ENCODE results near the gene FSD1. TPM values are rescaled to one million over a fixed set of nuclear protein-coding genes. Genes with fewer than 3 reads are reported as not detected.

Gene FSD1
- total and polyA plus RNA-seq, 4 donors = 0.31 to 1.1 (median 0.48) TPM

DNA sequence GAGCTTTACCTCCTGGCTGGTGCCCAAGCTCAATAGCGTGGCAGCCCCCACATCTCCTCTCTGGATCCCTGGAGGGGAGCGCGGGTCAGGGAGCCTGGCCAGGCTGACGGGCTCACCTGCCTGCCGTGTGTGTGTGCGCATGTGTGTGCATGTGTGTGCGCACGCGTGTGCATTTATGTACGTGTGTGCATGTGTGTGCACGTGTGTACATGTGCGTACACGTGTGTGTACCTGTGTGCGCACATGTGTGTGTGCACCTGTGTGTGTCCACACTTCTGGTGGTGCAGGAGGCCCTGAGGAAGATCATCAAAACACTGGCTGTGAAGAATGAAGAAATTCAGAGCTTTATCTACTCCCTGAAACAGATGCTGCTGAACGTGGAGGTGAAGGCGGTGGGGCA is 1.3 kb downstream of the FSD1 start:
- WGBS, 2 donors = 86 to 90% methylated on average over 16 of the region's 16 CpGs

DNA sequence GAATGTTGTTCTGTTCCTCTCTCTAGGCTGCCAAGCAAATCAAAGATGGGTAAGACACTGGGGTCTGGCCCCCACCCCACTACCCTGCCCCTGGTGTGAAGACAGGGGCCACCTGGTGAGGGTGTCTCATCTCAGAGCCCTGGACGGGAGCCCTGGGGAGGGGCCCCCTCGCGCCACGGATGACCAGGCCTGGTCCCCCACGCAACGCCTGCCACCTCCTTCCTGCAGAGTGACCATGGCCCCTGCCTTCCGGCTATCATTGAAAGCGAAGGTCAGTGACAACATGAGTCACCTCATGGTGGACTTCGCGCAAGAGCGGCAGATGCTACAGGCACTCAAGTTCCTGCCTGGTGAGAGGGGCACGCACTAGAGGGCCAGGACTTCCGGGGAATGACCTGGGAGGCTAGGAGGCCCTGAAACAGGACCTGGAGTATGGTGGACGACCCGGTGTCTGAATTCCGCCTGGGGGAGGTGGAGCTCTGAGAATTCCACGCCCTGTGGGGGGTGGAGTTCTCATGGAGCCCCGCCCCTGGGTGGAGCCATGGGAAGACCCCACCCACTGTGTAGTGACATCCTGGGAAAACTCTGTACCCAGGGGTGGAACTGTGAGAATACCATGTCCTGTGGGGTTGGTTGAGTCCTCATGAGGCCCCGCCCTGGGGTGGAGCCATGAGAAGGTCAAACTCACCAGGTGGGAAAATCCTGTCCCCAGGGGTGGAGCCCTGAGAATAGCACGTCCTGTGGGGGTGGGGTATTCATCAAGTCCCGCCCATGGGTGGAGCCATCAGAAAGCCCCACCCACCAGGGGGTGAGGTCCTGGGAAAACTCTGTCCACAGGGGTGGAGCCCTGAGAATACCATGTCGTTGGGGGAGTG is 6.1 kb downstream of the FSD1 start:
- ATAC-seq (ENCODE audit: insufficient read depth, low FRiP score) = no peak
- DNase-seq = no peak

More for the DNA sequence above, 1.3 kb downstream of the FSD1 start:
- H3K4me1 ChIP-seq (ENCODE audit: control insufficient read depth in 5 of 5, insufficient read depth in 5 of 5, low read length in 5 of 5) = no peaks in the 10 kb centered on the region
- no peak for ATAC-seq (ENCODE audit: insufficient read depth, low FRiP score)
- H3K9ac ChIP-seq (ENCODE audit: insufficient read depth in 1 of 2, low read length in 2 of 2) = no peak overlapping the region
- TF ChIP-seq, protein P1, sequence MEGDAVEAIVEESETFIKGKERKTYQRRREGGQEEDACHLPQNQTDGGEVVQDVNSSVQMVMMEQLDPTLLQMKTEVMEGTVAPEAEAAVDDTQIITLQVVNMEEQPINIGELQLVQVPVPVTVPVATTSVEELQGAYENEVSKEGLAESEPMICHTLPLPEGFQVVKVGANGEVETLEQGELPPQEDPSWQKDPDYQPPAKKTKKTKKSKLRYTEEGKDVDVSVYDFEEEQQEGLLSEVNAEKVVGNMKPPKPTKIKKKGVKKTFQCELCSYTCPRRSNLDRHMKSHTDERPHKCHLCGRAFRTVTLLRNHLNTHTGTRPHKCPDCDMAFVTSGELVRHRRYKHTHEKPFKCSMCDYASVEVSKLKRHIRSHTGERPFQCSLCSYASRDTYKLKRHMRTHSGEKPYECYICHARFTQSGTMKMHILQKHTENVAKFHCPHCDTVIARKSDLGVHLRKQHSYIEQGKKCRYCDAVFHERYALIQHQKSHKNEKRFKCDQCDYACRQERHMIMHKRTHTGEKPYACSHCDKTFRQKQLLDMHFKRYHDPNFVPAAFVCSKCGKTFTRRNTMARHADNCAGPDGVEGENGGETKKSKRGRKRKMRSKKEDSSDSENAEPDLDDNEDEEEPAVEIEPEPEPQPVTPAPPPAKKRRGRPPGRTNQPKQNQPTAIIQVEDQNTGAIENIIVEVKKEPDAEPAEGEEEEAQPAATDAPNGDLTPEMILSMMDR (IDR thresholded peaks at IDR 0.05; ENCODE audit: control extremely low read depth, extremely low read depth) = no peak
- peaks cover 0 to 1% (median 0%) of the 10 kb centered on the region in 4 donors for H3K9me3 ChIP-seq (ENCODE audit: control insufficient read depth in 4 of 4, insufficient read depth in 3 of 4, low read length in 3 of 4)
- H3K4me3 ChIP-seq = no peak overlapping the region
- H3K27me3 ChIP-seq (ENCODE audit: control insufficient read depth in 3 of 3, insufficient read depth in 3 of 3, low read length in 2 of 3) = no peaks in the 10 kb centered on the region
- DNase-seq = no peak
- H3K36me3 ChIP-seq (ENCODE audit: control insufficient read depth in 4 of 4, insufficient read depth in 4 of 4, low read length in 4 of 4) = no peaks in the 10 kb centered on the region
- H3K27ac ChIP-seq (ENCODE audit: low read depth in 1 of 2, low read length in 1 of 2) = no peak overlapping the region

DNA sequence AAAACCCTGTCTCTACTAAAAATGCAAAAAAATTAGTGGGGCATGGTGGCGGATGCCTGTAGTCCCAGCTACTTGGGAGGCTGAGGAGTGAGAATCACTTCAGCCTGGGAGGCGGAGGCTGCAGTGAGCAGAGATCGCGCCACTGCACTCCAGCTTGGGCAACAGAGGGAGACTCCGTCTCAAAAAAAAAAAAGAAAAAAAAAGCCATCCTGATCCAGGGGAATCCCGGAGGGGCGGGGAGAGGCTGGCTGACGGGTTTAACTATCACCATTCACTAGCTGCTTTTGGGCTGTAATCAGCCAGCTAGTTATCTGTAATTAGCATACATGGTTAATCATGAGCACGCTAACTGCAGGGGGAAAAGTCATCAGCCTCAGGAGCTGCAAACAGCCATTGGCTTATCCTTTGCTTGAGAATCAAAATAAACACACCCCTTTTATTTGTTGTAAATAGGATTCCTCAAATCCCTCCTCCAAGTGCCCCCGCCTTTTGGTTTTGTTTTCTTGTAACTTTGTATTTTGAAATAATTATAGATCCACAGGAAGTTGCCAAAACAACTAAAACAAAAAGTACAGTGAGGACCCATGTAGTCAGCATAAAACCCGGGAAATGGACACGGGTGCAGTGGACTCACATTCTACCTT is 9.6 kb downstream of the FSD1 start:
- DNase-seq = no peak
- 43 to 60% methylated on average over 12 of the region's 12 CpGs for WGBS, 2 donors
- H3K4me1 ChIP-seq (ENCODE audit: control insufficient read depth in 5 of 5, insufficient read depth in 5 of 5, low read length in 5 of 5) = no peaks in the 10 kb centered on the region
- TF ChIP-seq, protein P1 (IDR thresholded peaks at IDR 0.05; ENCODE audit: control extremely low read depth, extremely low read depth) = no peak
- no peak for ATAC-seq (ENCODE audit: insufficient read depth, low FRiP score)
- H3K4me3 ChIP-seq = no peak overlapping the region
- no peak overlapping the region for H3K27ac ChIP-seq (ENCODE audit: low read depth in 1 of 2, low read length in 1 of 2)
- H3K9me3 ChIP-seq (ENCODE audit: control insufficient read depth in 4 of 4, insufficient read depth in 3 of 4, low read length in 3 of 4) = peaks cover 0 to 4% (median 0%) of the 10 kb centered on the region in 4 donors
- no peaks in the 10 kb centered on the region for H3K27me3 ChIP-seq (ENCODE audit: control insufficient read depth in 3 of 3, insufficient read depth in 3 of 3, low read length in 2 of 3)
- H3K9ac ChIP-seq (ENCODE audit: insufficient read depth in 1 of 2, low read length in 2 of 2) = no peak overlapping the region
- no peaks in the 10 kb centered on the region for H3K36me3 ChIP-seq (ENCODE audit: control insufficient read depth in 4 of 4, insufficient read depth in 4 of 4, low read length in 4 of 4)

More for the DNA sequence above, 6.1 kb downstream of the FSD1 start:
- Histone ChIP-seq H3K27me3 (ENCODE audit: control insufficient read depth in 3 of 3, insufficient read depth in 3 of 3, low read length in 2 of 3) (no peaks in the 10 kb centered on the region), H3K36me3 (ENCODE audit: control insufficient read depth in 4 of 4, insufficient read depth in 4 of 4, low read length in 4 of 4) (no peaks in the 10 kb centered on the region), H3K9me3 (ENCODE audit: control insufficient read depth in 4 of 4, insufficient read depth in 3 of 4, low read length in 3 of 4) (peaks cover 0 to 4% (median 0%) of the 10 kb centered on the region in 4 donors), H3K27ac (ENCODE audit: low read depth in 1 of 2, low read length in 1 of 2) (no peak overlapping the region), H3K4me3 (no peak overlapping the region), H3K9ac (ENCODE audit: insufficient read depth in 1 of 2, low read length in 2 of 2) (no peak overlapping the region), H3K4me1 (ENCODE audit: control insufficient read depth in 5 of 5, insufficient read depth in 5 of 5, low read length in 5 of 5) (no peaks in the 10 kb centered on the region)
- TF ChIP-seq, protein P1 (IDR thresholded peaks at IDR 0.05; ENCODE audit: control extremely low read depth, extremely low read depth) = no peak
- WGBS, 2 donors = 89 to 91% methylated on average over 22 of the region's 22 CpGs
